Vagina (tissue), 2 donors: ENCODE measurements around the gene RPAP2. TPM values are rescaled to one million over a fixed set of nuclear protein-coding genes. Genes with fewer than 3 reads are reported as not detected.

Experiments used
- DNase-seq, 2 donors: peaks; one replicate each; pipeline ENCODE4 v3.0.0-alpha.2; 2017; ENCODE audit errors: extremely low spot score in 2 of 2
- H3K27ac ChIP-seq: fragments of 200-600 bp; sonication (generic); one replicate; pipeline ENCODE4 v1.5.1; 2019
- H3K27me3 ChIP-seq: fragments of 200-600 bp; sonication (generic); one replicate; pipeline ENCODE4 v1.5.1; 2019
- H3K36me3 ChIP-seq, 2 donors: fragments of 200-600 bp; sonication (generic); one replicate each; pipeline ENCODE4 v1.5.1; 2017 to 2019
- H3K4me1 ChIP-seq: fragments of 200-600 bp; sonication (generic); one replicate; pipeline ENCODE4 v1.5.1; 2019
- H3K4me3 ChIP-seq, 2 donors: fragments of 200-600 bp; sonication (generic); 1 replicate in 1 of 2; 2 replicates in 1 of 2; pipeline ENCODE4 v1.5.1; 2016 to 2019
- H3K9me3 ChIP-seq: fragments of 200-600 bp; sonication (generic); one replicate; pipeline ENCODE4 v1.5.1; 2019
- POLR2A ChIP-seq, 2 donors: fragments of 450-650 bp; IDR thresholded peaks; one replicate each; pipeline ENCODE4 v1.6.1; 2017; ENCODE audit warnings: antibody characterized with exemption in 2 of 2, mild to moderate bottlenecking in 2 of 2, moderate library complexity in 2 of 2
- POLR2AphosphoS5 ChIP-seq, 2 donors: sonication (generic); formaldehyde crosslinking; IDR thresholded peaks; one replicate each; pipeline ENCODE4 v1.9.0; 2017; ENCODE audit warnings: antibody characterized with exemption in 2 of 2, mild to moderate bottlenecking in 2 of 2, low read depth in 1 of 2; ENCODE audit not compliant: insufficient read depth in 1 of 2
- intact Hi-C: fragments of 100-400 bp; cut with DNase I; formaldehyde crosslinking; loops from one replicate; pipeline ENCODE4 v1.15.1; 2023
- total RNA-seq: library from RNA; depleted of rRNA; stranded (reverse); fragments of >200 nt; gene quantifications from one replicate; pipeline ENCODE4 v1.2.3, GENCODE V29; 2016
- TF ChIP-seq, protein P1 (sequence below), 3 experiments: fragments of 450-650 bp in 2 of 3; fragments of 200-600 bp in 1 of 3; sonication (generic) in 1 of 3; IDR thresholded peaks; one replicate each; pipeline ENCODE4 v1.5.1; 2017 to 2019; ENCODE audit warnings: antibody characterized with exemption in 3 of 3, mild to moderate bottlenecking in 2 of 3, moderate library complexity in 2 of 3

RPAP2 gene
- total RNA-seq, 1 donor from 2014 or later = 11.8 TPM

DNA sequence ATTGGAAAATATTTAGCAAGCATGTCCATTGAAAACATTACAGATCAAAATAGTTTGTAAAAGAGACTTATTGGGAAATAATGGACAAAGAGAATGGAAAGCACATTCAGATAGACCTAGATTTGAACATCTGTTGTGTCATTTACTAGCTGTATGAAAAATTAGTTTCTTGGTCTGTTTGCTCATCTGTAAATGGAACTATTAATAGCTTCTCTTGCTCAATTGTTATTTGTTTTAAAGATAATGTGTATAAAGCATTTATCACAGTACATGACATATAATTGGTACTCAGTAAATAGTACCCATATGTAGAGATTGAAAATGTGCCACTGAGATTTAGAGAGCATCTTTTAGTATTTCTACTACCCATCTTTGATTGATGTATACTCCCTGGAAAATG, 25.9 kb downstream of the RPAP2 start:
- intact Hi-C loops = no loop called here
- Histone ChIP-seq H3K36me3 (peaks cover 0 to 36% of the 10 kb centered on the region in 2 donors), H3K4me3 (no peak overlapping the region), H3K27me3 (no peaks in the 10 kb centered on the region), H3K27ac (no peak overlapping the region), H3K4me1 (no peaks in the 10 kb centered on the region), H3K9me3 (no peaks in the 10 kb centered on the region)
- TF ChIP-seq POLR2AphosphoS5 (IDR thresholded peaks at IDR 0.05; ENCODE audit: insufficient read depth in 1 of 2, low read depth in 1 of 2) (no peak), POLR2A (IDR thresholded peaks at IDR 0.05) (no peak)
- TF ChIP-seq, protein P1, sequence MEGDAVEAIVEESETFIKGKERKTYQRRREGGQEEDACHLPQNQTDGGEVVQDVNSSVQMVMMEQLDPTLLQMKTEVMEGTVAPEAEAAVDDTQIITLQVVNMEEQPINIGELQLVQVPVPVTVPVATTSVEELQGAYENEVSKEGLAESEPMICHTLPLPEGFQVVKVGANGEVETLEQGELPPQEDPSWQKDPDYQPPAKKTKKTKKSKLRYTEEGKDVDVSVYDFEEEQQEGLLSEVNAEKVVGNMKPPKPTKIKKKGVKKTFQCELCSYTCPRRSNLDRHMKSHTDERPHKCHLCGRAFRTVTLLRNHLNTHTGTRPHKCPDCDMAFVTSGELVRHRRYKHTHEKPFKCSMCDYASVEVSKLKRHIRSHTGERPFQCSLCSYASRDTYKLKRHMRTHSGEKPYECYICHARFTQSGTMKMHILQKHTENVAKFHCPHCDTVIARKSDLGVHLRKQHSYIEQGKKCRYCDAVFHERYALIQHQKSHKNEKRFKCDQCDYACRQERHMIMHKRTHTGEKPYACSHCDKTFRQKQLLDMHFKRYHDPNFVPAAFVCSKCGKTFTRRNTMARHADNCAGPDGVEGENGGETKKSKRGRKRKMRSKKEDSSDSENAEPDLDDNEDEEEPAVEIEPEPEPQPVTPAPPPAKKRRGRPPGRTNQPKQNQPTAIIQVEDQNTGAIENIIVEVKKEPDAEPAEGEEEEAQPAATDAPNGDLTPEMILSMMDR (IDR thresholded peaks at IDR 0.05) = no peak
- no peak for DNase-seq

DNA sequence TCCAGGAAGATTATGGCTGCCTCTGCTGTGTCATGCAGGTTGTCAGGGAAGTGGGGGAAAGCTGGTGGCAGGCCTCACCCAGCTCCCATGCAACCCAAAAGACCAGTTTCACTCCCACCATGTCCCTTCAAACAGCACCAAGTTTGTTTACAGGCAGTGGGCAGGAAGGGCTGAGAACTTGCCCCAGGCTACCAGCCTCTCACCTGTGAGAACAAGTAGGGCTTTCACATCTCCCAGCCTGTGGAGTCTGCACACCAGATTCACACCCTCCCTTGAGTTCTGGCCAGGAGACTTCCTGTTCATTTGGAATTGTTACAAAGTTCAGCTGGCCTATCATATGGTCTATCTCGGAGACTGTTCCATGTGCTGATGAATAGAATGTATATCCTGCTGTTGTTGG, 27.8 kb downstream of the RPAP2 start:
- no peak for DNase-seq
- H3K27me3 ChIP-seq = no peaks in the 10 kb centered on the region
- no peak overlapping the region for H3K4me3 ChIP-seq
- H3K4me1 ChIP-seq = no peaks in the 10 kb centered on the region
- TF ChIP-seq, protein P1 (IDR thresholded peaks at IDR 0.05) = no peak
- peaks cover 0 to 31% of the 10 kb centered on the region in 2 donors for H3K36me3 ChIP-seq
- H3K27ac ChIP-seq = no peak overlapping the region
- intact Hi-C loops = no loop called here
- no peaks in the 10 kb centered on the region for H3K9me3 ChIP-seq

DNA sequence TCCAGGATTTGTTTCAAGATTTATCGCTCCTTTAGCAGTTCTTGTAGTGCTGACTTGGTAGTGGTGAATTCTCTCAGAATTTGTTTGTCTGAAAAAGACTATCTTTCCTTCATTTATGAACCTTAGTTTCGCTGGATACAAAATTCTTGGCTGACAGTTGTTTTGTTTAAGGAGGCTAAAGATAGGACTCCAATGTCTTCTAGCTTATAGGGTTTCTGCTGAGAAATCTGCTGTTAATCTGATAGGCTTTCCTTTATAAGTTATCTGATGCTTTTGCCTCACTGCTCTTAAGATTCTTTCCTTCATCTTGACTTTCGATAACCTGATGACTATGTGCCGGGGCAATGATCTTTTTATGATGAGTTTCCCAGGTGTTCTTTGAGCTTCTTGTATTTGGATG, 28.9 kb downstream of the RPAP2 start:
- Histone ChIP-seq H3K9me3 (no peaks in the 10 kb centered on the region), H3K36me3 (peaks cover 0 to 31% of the 10 kb centered on the region in 2 donors), H3K4me1 (no peaks in the 10 kb centered on the region), H3K27me3 (no peaks in the 10 kb centered on the region), H3K4me3 (no peak overlapping the region), H3K27ac (no peak overlapping the region)
- intact Hi-C loops = no loop called here
- DNase-seq = no peak
- no peak for TF ChIP-seq POLR2A (IDR thresholded peaks at IDR 0.05)
- TF ChIP-seq, protein P1 (IDR thresholded peaks at IDR 0.05) = no peak
- no peak for TF ChIP-seq POLR2AphosphoS5 (IDR thresholded peaks at IDR 0.05; ENCODE audit: insufficient read depth in 1 of 2, low read depth in 1 of 2)

DNA sequence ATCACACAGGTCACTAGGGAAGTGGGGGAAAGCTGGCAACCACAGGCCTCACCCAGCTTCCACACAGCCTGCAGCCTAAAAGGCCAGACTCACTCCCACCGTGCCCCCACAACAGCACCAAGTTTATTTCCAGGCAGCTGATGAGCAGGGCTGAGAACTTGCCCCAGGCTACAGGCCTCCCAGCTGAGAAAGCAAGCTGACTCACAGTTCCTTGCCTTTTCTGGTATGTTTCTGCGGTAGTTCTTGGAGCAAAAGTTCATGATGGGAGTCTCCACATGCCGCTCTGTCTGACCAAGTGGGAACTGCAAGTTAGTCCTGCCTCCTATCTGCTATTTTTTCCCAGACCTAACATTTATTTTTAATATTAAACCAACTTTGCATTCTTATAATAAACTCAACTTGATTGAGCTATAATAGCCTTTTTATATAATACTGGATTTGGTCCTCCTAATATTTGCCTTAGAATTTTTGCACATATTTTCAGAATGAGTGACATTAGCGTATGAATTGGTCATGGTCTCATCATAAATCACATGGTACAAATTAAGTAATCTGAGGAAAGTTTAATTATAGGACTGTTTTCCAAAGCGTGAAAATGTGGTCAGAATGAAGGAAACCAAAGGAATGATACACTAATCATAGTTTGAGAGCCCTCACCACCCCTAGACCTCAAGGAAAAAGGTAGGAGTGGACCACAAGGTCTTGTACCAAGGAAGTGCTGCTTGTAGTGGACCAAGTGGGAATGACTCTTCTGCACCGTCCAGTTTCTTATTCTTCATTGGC, 30.7 kb downstream of the RPAP2 start:
- no peaks in the 10 kb centered on the region for H3K27me3 ChIP-seq
- DNase-seq = no peak
- intact Hi-C loops = no loop called here
- peaks cover 0 to 28% of the 10 kb centered on the region in 2 donors for H3K36me3 ChIP-seq
- no peak overlapping the region for H3K4me3 ChIP-seq
- no peak overlapping the region for H3K27ac ChIP-seq
- no peaks in the 10 kb centered on the region for H3K9me3 ChIP-seq
- no peaks in the 10 kb centered on the region for H3K4me1 ChIP-seq
- TF ChIP-seq POLR2AphosphoS5 (IDR thresholded peaks at IDR 0.05; ENCODE audit: insufficient read depth in 1 of 2, low read depth in 1 of 2) = no peak
- TF ChIP-seq, protein P1 (IDR thresholded peaks at IDR 0.05) = no peak
- TF ChIP-seq POLR2A (IDR thresholded peaks at IDR 0.05) = no peak

DNA sequence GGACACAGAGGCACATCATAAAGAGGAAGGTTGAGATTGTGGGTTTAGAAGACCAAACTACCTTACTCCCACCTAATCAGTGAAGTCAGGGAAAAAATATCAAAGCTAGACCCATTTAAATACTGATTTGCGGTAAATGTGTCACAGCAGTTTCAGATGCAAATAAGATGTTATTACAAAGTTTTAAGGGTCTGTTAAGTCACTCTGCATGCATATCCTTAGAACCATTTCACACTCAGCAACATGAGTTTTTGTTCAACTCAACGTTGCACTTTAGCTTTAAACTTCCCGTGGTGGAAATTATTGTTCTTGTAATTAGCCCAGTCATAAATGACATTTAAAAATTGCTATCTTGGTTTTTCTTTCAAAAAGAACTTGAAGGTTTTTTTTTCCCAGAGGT, 34.8 kb downstream of the RPAP2 start:
- peaks cover 0 to 17% of the 10 kb centered on the region in 2 donors for H3K36me3 ChIP-seq

More for the DNA sequence above, 34.8 kb downstream of the RPAP2 start:
- Histone ChIP-seq H3K27me3 (no peaks in the 10 kb centered on the region), H3K4me3 (no peak overlapping the region), H3K27ac (no peak overlapping the region), H3K9me3 (no peaks in the 10 kb centered on the region), H3K4me1 (no peaks in the 10 kb centered on the region)
- DNase-seq = no peak
- TF ChIP-seq POLR2AphosphoS5 (IDR thresholded peaks at IDR 0.05; ENCODE audit: insufficient read depth in 1 of 2, low read depth in 1 of 2) (no peak), POLR2A (IDR thresholded peaks at IDR 0.05) (no peak)
- TF ChIP-seq, protein P1 (IDR thresholded peaks at IDR 0.05) = no peak
- intact Hi-C loops = no loop called here
